ENCODE results near the gene ZNF362.
A peak's percentile ranks its signal among the peaks of the same experiment; 100 is the strongest.
"Not testable (repeated sequence)": the region's sequence is repeated elsewhere in the genome, so short reads cannot be mapped to it uniquely, and the experiment has no call there.

Gene ZNF362

GRCh38 chr1:33306653-33307493, 50.6 kb downstream of the ZNF362 start:
- DNase-seq (ENCODE audit: low read depth) = no peak

DNA sequence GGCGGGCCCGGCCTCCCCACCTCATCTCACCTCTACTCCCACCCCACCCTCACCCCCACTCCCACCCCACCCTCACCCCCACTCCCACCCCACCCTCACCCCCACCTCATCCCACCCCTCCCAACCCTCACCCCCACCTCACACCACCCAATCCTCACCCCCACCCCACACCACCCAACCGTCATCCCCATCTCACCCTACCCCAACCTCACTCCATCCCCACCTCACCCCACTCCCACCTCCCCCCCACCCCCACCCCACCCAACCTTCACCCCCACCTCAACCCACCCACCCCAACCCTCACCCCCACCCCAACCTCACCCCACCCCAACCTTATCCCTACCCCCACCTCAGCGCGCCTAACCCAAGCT, 51.2 kb downstream of the ZNF362 start:
- no peak for DNase-seq (ENCODE audit: low read depth)

DNA sequence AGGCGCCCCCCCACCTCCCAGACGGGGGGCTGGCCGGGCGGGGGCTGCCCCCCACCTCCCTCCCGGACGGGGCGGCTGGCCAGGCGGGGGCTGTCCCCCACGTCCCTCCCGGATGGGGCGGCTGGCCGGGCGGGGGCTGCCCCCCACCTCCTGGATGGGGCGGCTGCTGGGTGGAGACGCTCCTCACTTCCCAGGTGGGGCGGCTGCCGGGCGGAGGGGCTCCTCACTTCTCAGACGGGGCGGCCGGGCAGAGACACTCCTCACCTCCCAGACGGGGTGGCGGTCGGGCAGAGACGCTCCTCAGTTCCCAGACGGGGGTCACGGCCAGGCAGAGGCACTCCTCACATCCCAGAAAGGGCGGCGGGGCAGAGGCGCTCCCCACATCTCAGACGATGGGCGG, 53.1 kb downstream of the ZNF362 start:
- DNase-seq (ENCODE audit: low read depth) = not testable (repeated sequence)

- DNase-seq (ENCODE audit: low read depth) = no peak
Measured at GRCh38 chr1:33310702-33311101, 54.4 kb downstream of the ZNF362 start.

DNA sequence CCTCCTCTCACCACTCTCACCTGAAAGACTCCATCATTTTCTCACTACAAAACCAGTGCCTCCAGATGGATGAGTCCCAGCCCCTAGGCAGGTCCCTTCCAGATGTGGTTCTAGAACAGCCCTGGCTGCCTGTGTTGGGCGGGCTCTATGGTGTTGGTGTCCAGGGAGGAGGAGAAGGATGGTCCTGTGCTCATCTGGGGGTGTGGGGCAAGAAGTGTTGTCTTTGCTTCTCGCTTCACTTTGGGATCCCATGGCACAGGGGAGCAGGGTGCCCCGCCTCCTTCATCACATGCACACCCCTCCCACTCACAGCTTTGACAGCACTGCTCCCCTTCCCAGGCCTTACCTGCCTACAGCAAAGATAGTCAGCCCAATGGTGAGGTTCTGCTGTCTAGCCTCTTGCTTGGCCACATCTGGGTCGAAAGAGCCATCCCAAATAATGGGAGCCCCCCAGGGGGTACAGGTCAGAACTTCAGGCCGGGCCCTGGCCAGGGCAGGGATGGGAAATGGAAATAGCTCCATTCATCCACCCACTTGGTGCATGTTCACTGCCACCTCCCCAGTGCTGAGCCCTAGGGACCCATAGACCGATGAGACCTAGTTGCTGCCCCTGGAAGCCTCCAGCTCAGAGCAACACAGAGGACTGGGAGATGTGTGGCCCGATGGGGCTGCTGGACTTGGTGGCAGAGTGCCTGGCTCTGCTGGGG, 55.6 kb downstream of the ZNF362 start:
- no peak for DNase-seq (ENCODE audit: low read depth)

GRCh38 chr1:33312413-33312749, 56.1 kb downstream of the ZNF362 start:
- no peak for DNase-seq (ENCODE audit: low read depth)

- no peak for DNase-seq (ENCODE audit: low read depth)
Measured at GRCh38 chr1:33314416-33314815, 58.1 kb downstream of the ZNF362 start.

DNA sequence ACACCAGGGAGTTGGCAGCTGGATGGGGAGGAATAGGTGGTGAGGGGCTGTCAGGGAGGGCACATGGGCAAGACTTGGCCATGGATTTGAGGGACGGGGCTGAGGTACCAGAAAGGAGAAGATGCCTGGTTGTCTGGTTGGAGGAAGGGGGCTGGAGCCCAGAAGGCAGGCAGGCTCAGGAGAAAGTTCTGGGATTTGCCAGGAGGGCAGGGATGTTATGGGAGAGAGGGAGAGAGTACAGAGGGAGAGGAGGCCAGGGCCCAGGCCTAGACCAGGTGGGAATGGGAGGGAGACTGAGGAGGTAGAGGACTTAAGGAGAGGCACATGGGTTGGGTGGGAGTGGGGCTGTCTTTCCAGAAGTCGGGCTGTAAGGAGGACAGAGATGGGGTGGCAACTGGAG, 60.3 kb downstream of the ZNF362 start:
- no peak for DNase-seq (ENCODE audit: low read depth)

GRCh38 chr1:33317354-33317753, 61.1 kb downstream of the ZNF362 start:
- DNase-seq (ENCODE audit: low read depth) = peak; percentile 69

GRCh38 chr1:33317946-33318345, 61.7 kb downstream of the ZNF362 start:
- no peak for DNase-seq (ENCODE audit: low read depth)

- DNase-seq (ENCODE audit: low read depth) = no peak
Measured at GRCh38 chr1:33319186-33319948, 63.1 kb downstream of the ZNF362 start.

DNA sequence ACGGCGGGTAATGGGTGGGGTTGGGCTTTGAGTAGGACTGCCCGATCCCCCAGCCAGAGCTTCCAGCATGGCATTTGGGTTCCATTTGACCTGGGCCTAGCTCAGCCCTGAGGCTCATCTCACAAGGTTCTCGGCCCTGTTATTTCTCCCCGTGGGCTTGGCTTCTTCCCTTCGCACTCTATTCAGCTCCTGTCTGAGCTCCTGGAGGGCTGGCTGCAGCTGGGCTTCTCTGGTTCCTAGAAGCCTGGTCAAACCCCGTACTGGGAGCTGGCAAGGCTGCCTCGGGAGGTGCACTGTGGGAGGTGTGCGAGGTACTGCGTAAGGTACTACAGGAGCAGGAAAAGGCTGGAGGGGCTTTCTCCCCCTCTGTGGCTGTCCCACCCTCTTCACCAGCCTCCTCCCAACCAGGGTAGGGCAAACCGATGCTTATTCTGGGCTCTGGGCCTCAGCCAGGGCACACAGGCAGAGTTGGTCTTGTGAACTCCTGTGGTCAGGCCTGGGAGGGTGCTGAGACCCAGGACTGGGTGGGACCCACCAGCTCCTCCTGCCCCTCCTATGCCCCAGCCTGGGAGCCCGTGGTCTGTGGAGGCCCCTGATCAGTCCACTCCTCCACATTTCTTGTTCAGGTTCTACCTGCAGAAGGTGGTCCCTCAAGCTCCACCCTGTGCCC, 63.8 kb downstream of the ZNF362 start:
- DNase-seq (ENCODE audit: low read depth) = no peak

- no peak for DNase-seq (ENCODE audit: low read depth)
Measured at GRCh38 chr1:33320619-33321165, 64.4 kb downstream of the ZNF362 start, which contains the start of gene A3GALT2. Gene A3GALT2, minus strand, starts transcription at chr1:33321098. Its CDS starts 0 bp downstream, at chr1:33321098.

- DNase-seq (ENCODE audit: low read depth) = no peak
Measured at GRCh38 chr1:33321178-33321577, 64.9 kb downstream of the ZNF362 start.

DNA sequence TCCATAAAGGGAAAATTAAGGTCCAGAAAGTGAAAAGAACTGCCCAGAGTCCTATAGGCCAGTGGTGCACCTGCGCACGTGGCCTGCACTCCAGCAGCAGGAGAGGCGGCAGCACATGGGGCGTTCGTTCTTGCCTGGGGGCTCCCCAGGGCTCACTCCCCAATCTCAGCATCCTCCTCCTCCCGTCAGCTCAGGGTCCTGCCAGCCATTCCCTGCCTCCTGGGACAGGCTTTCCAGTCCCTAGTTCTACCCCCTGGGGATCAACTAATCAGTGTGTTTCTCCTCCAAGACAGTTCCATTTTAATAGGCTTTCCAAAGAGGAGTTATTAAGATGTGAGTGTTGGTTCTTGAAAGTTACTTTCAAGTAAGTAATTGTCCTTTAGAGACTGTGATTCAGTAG, 65.8 kb downstream of the ZNF362 start:
- no peak for DNase-seq (ENCODE audit: low read depth)

GRCh38 chr1:33322870-33323585, 66.7 kb downstream of the ZNF362 start:
- DNase-seq (ENCODE audit: low read depth) = no peak

DNA sequence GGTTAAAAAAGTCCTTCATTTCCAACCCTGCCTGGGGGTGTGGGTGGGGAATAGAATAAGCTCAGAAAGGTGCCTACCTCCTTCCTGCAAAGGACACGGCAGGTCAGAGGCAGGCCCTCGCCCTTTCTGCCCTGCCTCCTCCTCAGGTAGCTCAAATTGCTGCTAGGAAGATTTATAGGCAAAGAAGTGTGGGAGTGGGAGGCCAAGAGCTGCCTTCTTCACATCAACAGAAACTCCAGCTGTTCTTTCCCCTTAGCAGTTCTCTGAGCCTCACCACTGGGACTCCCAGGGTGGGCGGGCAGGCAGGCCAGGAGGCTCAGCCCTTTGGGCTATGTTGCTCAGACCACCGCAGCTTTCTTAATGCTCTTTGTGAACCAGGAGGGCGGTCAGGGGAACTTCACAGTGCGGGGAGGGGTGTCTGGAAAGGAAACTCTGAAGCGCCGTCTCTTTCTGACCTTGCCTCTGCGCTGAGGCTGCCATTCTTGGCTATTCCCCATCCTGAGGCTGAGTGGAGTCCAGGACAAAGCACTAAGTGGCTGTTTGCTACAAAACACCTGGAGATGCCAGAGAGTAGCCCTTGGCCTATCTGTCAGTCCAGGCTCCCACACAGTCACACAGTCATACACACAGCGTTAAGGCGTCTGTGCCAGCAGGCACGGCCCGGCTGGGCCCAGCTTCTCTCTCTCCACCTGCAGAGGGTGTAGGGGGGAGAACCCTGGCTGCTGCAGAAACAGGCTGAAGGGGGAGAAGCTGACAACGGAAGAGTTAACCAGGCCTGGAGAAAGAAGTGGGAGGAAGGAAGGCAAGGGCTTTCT, 67.6 kb downstream of the ZNF362 start:
- DNase-seq (ENCODE audit: low read depth) = no peak

DNA sequence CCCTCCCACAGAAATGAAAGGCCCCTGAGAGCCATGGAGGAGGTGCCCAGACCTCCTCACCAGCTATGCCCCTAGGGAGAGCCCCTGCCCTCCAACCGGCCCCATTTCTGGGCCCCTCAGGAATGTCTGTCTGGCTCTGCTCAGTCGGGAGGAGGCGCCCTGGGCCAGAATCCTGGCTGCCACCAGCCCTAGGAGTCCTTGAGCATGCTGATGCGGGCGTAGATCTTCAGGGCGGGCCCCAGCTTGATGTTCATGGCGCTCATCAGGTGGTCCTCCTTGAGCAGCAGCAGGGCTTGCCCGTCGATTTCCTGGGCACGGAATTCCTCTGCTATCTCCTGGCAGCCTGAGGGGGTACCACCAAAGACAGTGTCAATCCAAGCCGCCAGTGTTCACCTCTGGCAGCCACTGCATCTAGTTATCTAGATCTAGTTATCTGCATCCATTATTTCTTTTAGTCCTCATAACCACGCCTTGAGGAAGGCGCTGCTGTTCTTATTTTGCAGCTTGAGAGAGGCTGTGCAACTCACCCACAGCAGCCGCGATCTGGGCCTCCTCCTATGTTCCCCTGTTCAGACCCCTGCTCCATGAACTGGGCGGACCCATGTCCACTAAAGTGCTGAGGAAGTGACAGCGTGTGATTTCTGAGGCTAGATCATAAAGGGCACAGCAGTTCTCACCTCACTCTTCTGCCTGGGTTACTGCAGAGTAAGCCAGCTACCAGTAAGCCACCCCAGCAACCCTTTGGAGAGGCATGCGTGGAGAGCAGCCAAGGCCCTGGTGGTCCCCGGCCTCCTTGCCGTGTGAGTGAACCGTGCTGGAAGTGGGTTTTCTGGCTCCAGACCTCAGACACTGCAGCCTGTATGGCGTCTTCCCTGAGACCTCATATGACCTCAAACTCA, 68.6 kb downstream of the ZNF362 start:
- DNase-seq (ENCODE audit: low read depth) = no peak

DNA sequence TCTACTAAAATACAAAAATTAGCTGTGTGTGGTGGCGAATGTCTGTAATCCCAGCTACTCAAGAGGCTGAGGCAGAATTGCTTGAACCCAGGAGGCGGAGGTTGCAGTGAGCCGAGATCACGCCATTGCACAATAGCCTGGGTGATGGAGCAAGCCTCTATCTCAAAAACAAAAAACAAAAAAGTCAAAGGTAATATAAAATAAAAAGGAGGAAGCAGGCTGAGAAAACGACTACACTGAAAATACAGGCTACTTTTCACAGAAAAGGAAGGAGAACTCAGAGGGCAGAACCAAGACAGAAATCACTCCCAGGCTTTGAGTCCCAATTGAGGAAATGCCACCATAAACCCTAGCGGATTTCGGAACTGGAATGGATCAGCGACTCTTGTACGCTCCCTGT, 70.5 kb downstream of the ZNF362 start:
- no peak for DNase-seq (ENCODE audit: low read depth)
